Cardiac muscle cell (in vitro differentiated cells and primary cell): ENCODE data around the gene ECSIT. TPM values are rescaled to one million over a fixed set of nuclear protein-coding genes. Genes with fewer than 3 reads are reported as not detected.
A peak's percentile ranks its signal among the peaks of the same experiment; 100 is the strongest.
"Not testable (repeated sequence)": the region's sequence is repeated elsewhere in the genome, so short reads cannot be mapped to it uniquely, and the experiment has no call there.

ENCODE experiments used
- DNase-seq, 2 donors: peaks; one replicate each; pipeline versions ENCODE4 v3.0.0 to v3.0.0-alpha.2; 2010 to 2017; ENCODE audit warnings: low read depth in 1 of 2, low spot score in 1 of 2
- H3K27ac ChIP-seq: fragments of 200-600 bp; sonication (generic); 2 replicates; pipeline ENCODE4 v1.5.1; 2016
- H3K27me3 ChIP-seq: fragments of 200-600 bp; sonication (generic); 2 replicates; pipeline ENCODE4 v1.6.0; 2016; ENCODE audit warnings: control low read depth
- H3K36me3 ChIP-seq: fragments of 200-600 bp; sonication (generic); 2 replicates; pipeline ENCODE4 v1.5.1; 2016; ENCODE audit warnings: control low read depth
- H3K4me1 ChIP-seq: fragments of 200-600 bp; sonication (generic); 2 replicates; pipeline ENCODE4 v1.8.1; 2017; ENCODE audit warnings: low read depth, mild to moderate bottlenecking, mixed run types
- H3K4me3 ChIP-seq: fragments of 200-600 bp; sonication (generic); 2 replicates; pipeline ENCODE4 v1.5.1; 2016; ENCODE audit warnings: mild to moderate bottlenecking
- H3K9me3 ChIP-seq: fragments of 200-600 bp; sonication (generic); 2 replicates; pipeline ENCODE4 v1.5.1; 2017; ENCODE audit warnings: low read depth, mild to moderate bottlenecking, control low read depth
- polyA plus RNA-seq: library from polyadenylated mRNA; unstranded; fragments of >200 nt; fragmentation: Nextera tagmentation; extraction: Ambion mirVana; gene quantifications from 2 replicates; pipeline ENCODE4 v1.2.1, GENCODE V29; 2016
- total RNA-seq: library from RNA; depleted of rRNA; stranded (reverse); fragments of >200 nt; gene quantifications from 2 replicates; pipeline ENCODE4 v1.2.3, GENCODE V29; 2016
- TF ChIP-seq, protein P1 (sequence below): IDR thresholded peaks from 2 replicates; pipeline ENCODE4 v1.5.1; 2012; ENCODE audit warnings: low read depth, mild to moderate bottlenecking, low read length

ECSIT gene, protein sequence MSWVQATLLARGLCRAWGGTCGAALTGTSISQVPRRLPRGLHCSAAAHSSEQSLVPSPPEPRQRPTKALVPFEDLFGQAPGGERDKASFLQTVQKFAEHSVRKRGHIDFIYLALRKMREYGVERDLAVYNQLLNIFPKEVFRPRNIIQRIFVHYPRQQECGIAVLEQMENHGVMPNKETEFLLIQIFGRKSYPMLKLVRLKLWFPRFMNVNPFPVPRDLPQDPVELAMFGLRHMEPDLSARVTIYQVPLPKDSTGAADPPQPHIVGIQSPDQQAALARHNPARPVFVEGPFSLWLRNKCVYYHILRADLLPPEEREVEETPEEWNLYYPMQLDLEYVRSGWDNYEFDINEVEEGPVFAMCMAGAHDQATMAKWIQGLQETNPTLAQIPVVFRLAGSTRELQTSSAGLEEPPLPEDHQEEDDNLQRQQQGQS
- total RNA-seq (71.5 and 91.3 TPM in 2 replicates), polyA plus RNA-seq (56.6 and 64.0 TPM in 2 replicates)

DNA sequence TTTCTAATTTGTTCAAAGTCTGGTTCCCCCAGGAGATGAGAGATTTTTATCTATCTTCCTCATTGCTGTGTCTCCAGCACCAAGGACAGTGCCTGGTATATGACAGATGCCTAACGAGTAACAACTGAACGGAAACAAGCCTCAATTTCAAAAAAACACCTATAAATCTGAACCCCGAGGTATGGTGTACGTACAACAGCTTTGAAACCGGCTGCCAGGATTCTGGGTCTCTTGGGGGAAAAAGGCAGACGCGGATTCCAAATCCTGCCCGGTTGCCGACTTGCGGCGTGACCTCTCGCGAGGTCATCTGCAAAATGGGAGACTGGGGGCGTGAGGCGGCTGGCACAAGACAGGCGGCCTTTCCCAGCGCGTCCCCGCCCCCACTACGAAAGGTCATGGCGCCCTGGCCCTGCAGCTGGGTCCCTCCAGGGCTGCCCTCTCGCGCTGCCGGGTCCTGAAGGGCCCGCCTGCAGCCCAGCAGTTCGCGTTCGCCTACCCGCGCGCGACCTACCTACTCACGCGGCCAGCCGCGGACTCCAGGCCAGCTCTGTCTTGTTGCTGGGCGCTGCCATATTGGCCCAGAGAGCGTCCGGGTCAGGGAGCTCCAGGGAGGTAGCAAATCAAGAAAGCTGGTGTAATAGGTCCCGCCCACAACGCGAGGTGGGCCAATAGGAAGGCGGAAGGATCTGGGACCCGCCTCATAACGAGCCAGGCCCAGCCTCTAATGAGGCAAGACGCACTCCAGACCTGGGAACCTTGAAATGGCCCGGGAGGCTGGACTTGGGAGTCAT is at the start of gene ECSIT:
Gene ECSIT (minus strand): TSS at position 584 of the 791 bp plus-strand sequence. CDS start 9,964 bp downstream, outside the sequence.
- no peaks in the 10 kb centered on the region for H3K4me1 ChIP-seq
- H3K9me3 ChIP-seq = no peaks in the 10 kb centered on the region
- H3K27me3 ChIP-seq = no peaks in the 10 kb centered on the region
- peak within 1 kb of the TSS; percentile 97 for H3K27ac ChIP-seq
- H3K4me3 ChIP-seq = peak within 1 kb of the TSS; percentile 65
- peak; percentile 98 to 99 for DNase-seq
- TF ChIP-seq, protein P1, sequence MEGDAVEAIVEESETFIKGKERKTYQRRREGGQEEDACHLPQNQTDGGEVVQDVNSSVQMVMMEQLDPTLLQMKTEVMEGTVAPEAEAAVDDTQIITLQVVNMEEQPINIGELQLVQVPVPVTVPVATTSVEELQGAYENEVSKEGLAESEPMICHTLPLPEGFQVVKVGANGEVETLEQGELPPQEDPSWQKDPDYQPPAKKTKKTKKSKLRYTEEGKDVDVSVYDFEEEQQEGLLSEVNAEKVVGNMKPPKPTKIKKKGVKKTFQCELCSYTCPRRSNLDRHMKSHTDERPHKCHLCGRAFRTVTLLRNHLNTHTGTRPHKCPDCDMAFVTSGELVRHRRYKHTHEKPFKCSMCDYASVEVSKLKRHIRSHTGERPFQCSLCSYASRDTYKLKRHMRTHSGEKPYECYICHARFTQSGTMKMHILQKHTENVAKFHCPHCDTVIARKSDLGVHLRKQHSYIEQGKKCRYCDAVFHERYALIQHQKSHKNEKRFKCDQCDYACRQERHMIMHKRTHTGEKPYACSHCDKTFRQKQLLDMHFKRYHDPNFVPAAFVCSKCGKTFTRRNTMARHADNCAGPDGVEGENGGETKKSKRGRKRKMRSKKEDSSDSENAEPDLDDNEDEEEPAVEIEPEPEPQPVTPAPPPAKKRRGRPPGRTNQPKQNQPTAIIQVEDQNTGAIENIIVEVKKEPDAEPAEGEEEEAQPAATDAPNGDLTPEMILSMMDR = no peak
- H3K36me3 ChIP-seq = no peaks in the 10 kb centered on the region

DNA sequence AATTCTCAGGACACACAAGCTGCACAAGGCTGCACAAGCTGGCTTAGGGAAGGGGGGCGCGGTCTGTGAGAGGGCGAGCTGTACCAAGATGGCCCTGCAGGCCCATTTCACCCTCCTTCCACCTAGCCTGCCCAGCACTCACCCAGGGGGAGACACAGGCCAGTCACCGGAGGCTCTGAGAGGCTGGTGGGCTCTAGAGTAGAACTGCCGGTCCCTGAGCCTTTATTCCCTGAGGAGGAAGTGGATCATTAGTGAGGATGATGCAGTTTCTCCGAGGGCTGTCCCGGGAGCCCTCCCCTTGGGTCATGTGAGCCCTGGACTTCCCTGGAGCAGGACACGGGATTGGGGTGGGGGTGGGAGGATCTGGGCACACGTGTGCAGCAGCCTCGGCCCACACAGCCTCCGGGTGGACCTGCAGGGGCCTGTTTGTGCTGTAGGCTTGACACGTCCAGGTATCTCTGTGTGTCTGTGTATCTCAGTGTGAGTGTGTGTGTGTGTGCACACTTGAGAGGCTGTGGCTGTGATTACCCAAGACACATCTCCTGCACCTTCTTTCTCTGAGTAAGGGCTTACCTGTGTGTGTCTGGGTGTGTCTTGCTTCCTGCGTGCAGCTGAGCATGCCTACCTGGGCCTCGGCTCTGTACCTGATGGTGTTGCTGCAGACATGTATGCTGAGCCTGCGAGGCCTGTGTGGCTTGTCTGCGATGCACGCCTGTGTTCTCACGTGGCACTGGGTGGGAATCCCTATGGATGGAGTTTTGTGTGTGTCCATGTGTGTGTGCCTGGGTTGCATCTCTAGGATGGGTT is 48.7 kb upstream of the ECSIT start, which contains the start of gene ACP5:
Gene ACP5 (minus strand): TSS at position 195 of the 807 bp plus-strand sequence. CDS start 328 bp downstream, outside the sequence.
- Histone ChIP-seq H3K27me3 (peaks cover 8% of the 10 kb centered on the region), H3K4me1 (no peaks in the 10 kb centered on the region), H3K27ac (no peak within 1 kb of the TSS), H3K4me3 (no peak within 1 kb of the TSS), H3K36me3 (no peaks in the 10 kb centered on the region), H3K9me3 (no peaks in the 10 kb centered on the region)
- TF ChIP-seq, protein P1 = no peak
- no peak for DNase-seq

DNA sequence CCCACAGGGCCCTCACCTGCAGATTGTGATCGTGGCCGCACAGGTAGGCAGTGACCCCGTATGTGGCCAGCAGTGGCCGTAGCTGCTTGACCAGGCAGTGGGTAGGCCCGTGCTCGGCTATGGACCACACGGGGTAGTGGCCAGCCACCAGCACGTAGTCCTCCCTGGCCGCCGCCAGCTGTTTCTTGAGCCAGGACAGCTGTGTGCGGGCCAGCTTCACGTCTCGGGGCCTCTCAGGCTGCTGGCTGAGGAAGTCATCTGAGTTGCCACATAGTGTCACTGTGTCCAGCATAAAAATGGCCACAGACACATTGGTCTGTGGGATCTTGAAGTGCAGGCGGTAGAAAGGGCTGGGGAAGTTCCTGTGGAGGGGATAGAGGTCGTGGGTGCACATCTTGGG is 47.3 kb upstream of the ECSIT start:
- DNase-seq = no peak
- no peak overlapping the region for H3K27ac ChIP-seq
- no peak overlapping the region for H3K4me3 ChIP-seq
- peaks cover 8% of the 10 kb centered on the region for H3K27me3 ChIP-seq
- TF ChIP-seq, protein P1 = no peak
- no peaks in the 10 kb centered on the region for H3K9me3 ChIP-seq
- no peaks in the 10 kb centered on the region for H3K4me1 ChIP-seq
- H3K36me3 ChIP-seq = no peaks in the 10 kb centered on the region

DNA sequence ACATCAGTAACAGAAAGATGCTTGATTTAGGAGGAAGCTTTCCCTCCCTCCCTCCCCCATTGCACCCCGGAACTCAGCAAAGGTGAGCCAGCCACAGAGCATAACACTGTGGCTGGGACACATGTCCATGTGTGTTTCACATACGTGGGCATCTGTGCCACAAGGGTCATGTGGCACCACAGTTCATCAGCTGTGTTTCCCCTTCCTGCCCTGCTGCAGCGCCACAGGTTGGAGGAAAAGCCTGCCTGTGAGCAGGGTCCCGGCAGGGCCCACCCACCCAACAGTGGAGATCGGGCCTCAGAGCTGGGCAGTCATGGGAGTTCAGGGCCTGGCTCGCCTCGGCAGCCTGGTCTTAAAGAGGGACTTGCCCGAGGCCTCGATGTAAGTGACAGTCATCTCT is 45.8 kb upstream of the ECSIT start:
- H3K9me3 ChIP-seq = no peaks in the 10 kb centered on the region
- H3K4me1 ChIP-seq = no peaks in the 10 kb centered on the region
- no peak overlapping the region for H3K27ac ChIP-seq
- TF ChIP-seq, protein P1 = no peak
- DNase-seq = no peak
- no peaks in the 10 kb centered on the region for H3K36me3 ChIP-seq
- no peak overlapping the region for H3K4me3 ChIP-seq
- H3K27me3 ChIP-seq = peaks cover 8% of the 10 kb centered on the region

DNA sequence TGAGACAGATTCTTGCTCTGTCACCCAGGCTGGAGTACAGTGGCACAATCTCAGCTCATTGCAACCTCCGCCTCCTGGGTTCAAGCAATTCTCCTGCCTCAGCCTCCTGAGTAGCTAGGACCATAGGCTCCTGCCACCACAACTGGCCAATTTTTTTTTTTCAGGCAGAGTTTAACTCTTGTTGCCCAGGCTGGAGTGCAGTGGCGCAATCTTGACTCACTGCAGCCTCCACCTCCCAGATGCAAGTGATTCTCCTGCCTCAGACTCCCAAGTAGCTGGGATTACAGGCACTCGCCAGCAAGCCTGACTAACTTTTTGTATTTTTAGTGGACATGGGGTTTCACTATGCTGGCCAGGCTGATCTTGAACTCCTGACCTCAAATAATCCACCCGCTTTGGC is 44.8 kb upstream of the ECSIT start:
- not testable (repeated sequence) for H3K27ac ChIP-seq, H3K27me3 ChIP-seq, H3K9me3 ChIP-seq, H3K36me3 ChIP-seq, DNase-seq, H3K4me1 ChIP-seq, H3K4me3 ChIP-seq

DNA sequence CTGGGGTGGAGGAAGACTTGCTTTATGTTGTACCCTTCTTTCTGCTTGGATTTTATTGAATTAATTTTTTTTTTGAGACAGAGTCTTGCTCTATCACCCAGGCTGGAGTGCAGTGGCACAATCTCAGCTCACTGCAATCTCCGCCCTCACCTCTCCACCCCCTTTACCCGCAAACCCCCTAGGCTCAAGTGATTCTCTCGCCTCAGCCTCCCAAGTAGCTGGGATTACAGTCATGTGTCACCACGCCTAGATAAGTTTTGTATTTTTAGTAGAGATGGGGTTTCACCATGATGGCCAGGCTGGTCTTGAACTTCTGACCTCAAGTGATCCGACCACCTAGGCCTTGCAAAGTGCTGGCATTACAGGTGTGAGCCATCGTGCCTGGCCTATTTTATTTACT is 44.4 kb upstream of the ECSIT start:
- not testable (repeated sequence) for H3K27me3 ChIP-seq, H3K4me1 ChIP-seq, H3K27ac ChIP-seq, DNase-seq, H3K4me3 ChIP-seq, H3K9me3 ChIP-seq, H3K36me3 ChIP-seq
